NCI-H1436 (cell line): ENCODE data around the gene UBE2D4.
"Not testable (repeated sequence)": the region's sequence is repeated elsewhere in the genome, so short reads cannot be mapped to it uniquely, and the experiment has no call there.

Source experiments
- DNase-seq: peaks from one replicate; lab custom pipeline; 2025; lab: John Stamatoyannopoulos, UW

The UBE2D4 gene

GRCh38 chr7:43968172-43969040 lies 42.2 kb downstream of the UBE2D4 start:
- not testable (repeated sequence) for DNase-seq

GRCh38 chr7:43969586-43969985 lies 43.4 kb downstream of the UBE2D4 start:
- not testable (repeated sequence) for DNase-seq

- DNase-seq = not testable (repeated sequence)
These were observed 44.5 kb downstream of the UBE2D4 start for GRCh38 chr7:43970698-43971097.

- not testable (repeated sequence) for DNase-seq
These were observed 47.9 kb downstream of the UBE2D4 start for GRCh38 chr7:43974033-43974573.

- DNase-seq = not testable (repeated sequence)
These were observed 48.7 kb downstream of the UBE2D4 start for GRCh38 chr7:43974725-43975482.

- no peak for DNase-seq
These were observed 51.3 kb downstream of the UBE2D4 start for GRCh38 chr7:43977525-43977924.

- DNase-seq = not testable (repeated sequence)
These were observed 51.9 kb downstream of the UBE2D4 start for GRCh38 chr7:43978102-43978501.

- DNase-seq = not testable (repeated sequence)
These were observed 56.6 kb downstream of the UBE2D4 start for GRCh38 chr7:43982848-43983247.

- DNase-seq = not testable (repeated sequence)
These were observed 57.5 kb downstream of the UBE2D4 start for GRCh38 chr7:43983736-43984135.

GRCh38 chr7:43985904-43986864 lies 59.9 kb downstream of the UBE2D4 start:
- DNase-seq = not testable (repeated sequence)

- not testable (repeated sequence) for DNase-seq
These were observed 61.2 kb downstream of the UBE2D4 start for GRCh38 chr7:43987476-43987875.

- DNase-seq = not testable (repeated sequence)
These were observed 63.9 kb downstream of the UBE2D4 start for GRCh38 chr7:43990011-43990585.

- DNase-seq = not testable (repeated sequence)
These were observed 64.6 kb downstream of the UBE2D4 start for GRCh38 chr7:43990829-43991228.

- not testable (repeated sequence) for DNase-seq
These were observed 66.7 kb downstream of the UBE2D4 start for GRCh38 chr7:43992896-43993295.

GRCh38 chr7:43994681-43995080 lies 68.4 kb downstream of the UBE2D4 start:
- DNase-seq = not testable (repeated sequence)

- not testable (repeated sequence) for DNase-seq
These were observed 71.3 kb downstream of the UBE2D4 start, which contains the start of gene SPDYE1 for GRCh38 chr7:43997532-43997931. TSS of gene SPDYE1 (plus strand) at chr7:43997897. CDS start at chr7:43999950, 2,053 bp downstream.
